Endothelial cell of hepatic sinusoid (primary cell): ENCODE data around the gene SGMS1.

Experiments used
- in situ Hi-C: cut with HindIII; loops from 2 replicates; pipeline ENCODE4 v1.10.0; 2017; ENCODE audit warnings: low sequenced_read_pairs

SGMS1 gene

DNA sequence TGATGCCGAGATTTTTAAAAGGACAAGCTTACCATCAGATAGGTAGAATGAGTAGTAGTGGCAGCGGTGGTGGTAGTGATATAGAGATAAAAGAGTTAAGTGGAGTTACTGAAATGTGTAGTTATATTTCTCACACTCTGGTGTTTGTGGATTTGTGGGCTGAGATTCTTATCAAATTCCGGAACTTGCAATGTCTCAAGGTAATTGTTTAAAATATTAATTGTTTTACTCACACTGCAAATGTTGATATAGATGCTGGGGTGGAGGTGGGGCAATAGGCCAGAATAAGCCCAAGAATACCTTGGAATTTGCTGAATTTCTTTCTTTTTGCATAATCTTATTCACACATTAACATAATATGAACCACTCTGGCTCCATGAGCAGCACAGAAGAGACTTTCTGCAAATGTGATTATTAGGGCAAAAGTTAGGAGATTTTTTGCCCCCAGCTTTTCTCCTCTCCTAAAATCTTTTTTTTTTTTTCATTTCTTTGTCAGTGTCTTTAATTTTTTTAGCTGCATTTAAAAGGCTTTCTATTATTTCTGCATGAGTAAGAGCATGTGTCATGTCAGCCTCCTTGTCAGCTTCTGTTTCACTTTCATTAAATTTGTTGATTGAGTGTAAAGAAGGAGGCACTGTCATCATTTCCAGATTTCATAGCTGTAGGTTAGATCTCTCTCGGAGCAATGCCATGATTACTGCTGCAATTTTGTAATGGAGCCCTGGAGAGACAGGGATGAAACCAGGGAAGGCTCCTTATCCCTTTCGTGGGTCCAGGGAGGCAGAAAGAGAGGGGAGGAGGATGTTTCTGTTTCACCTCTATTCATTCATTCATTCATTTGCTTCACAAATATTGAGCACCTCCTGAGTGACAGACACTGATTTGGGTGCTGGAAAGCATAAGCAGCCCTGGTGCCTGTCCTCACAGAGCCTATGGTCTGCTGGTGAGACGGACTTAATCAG, 13.1 kb upstream of the SGMS1 start:
- in situ Hi-C loops = no loop called here

DNA sequence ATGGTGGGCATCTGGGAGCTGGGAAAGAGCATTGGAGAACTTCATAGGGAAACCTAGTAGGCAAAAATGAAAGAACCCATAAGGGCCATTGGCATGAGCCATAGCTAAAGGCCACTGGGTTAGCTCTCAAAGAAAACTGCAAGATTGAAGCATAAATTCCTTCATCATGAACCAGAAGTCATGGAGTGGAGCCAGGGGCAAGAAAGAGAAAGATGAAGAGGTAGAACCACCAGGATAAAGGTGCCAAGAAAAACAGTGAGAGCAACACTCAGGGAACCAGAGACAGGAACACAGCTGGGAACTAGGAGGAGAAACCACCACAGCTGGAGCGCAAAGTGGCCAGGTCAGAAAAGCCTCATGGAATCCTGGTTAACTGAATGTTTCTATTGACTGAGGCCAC, 11.5 kb upstream of the SGMS1 start:
- in situ Hi-C loops = no loop called here

- in situ Hi-C loops = no loop called here
Observed at GRCh38 chr10:50634479-50634878, 10.7 kb upstream of the SGMS1 start.

DNA sequence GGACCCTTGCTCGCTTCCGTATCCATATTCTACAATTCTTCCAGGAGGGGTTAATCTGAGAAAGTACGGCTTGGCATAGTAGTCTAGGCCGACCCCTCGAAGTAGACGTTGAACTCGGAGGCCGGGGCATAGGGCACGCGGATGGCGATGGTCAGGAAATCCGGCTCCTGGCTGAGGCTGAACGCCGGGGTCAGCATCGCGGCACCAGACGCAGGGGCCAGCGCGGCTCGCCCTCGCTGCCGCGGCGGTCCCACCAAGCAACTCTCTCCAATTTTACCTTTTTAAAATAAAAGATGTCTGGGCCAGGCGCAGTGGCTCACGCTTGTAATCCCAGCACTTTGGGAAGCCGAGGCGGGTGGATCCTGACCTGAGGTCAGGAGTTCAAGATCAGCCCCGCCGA, 7.3 kb upstream of the SGMS1 start:
- in situ Hi-C loops = no loop called here

DNA sequence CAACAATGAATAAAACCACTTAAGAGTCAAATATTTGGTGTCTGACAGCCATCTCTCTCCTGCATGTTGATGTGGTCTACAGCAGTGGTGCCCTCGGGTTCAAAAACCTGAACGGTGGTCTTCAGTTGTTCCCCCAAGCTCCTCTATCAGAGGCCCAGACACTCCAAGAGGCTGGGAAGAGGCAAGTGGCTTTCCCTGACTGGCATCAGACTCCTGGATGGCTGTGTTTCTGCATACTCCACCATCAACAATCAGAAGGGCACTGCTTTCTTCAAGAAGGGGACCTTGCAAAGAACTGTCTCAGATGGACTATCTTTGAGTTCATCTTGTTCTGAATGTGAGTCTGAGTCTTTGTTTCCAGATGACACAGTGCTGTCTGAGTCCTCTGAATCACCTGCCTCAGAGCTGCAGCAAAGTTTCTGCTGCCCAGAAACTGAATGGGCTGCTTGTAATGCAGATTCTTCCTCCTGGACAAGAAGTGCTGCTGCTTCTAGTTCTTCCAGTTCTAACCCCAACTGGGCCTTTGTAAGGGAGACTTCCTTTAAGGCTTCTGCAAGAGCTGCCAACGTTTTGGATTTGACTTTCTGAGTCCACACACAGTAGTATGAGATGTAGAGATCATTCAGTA, 5.9 kb upstream of the SGMS1 start:
- in situ Hi-C loops = no loop called here

DNA sequence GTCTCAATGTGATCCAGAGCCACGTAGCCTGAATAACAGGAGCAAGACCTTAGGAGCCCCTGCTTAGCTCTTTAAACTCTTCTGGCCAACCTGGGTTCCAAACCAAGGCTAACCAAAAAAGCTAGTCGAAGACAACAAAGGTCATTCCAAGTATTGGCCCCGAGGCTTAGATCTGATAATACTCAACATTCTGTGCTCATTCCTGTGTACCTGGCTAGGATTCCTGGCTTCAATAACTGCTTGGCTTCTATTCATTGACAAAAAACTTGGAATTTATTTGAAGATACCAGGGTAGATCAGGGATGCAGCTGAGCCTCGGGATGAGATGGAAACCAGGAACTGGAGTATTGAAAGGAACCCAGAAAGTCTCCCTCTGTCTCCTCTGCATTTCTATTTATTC, 4.1 kb upstream of the SGMS1 start:
- in situ Hi-C loops = no loop called here

DNA sequence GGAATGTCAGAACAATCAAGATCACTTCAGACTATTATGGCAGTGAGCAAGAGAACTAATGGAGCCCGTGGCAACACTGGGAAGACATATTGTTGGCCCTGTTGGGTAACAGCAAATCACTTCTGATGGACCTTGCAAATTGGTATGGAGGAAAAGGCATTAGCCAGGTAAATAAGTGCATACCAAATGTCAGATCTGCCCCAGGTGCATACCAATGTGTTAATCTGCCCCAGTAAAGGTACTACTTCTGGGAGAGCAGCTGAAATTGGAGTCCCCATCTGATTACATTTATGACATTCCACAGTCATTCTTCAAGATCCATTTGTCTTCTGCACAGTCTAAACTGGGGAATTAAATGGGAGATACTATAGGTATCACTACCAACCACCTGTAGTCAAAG, 3.7 kb upstream of the SGMS1 start:
- in situ Hi-C loops = no loop called here

DNA sequence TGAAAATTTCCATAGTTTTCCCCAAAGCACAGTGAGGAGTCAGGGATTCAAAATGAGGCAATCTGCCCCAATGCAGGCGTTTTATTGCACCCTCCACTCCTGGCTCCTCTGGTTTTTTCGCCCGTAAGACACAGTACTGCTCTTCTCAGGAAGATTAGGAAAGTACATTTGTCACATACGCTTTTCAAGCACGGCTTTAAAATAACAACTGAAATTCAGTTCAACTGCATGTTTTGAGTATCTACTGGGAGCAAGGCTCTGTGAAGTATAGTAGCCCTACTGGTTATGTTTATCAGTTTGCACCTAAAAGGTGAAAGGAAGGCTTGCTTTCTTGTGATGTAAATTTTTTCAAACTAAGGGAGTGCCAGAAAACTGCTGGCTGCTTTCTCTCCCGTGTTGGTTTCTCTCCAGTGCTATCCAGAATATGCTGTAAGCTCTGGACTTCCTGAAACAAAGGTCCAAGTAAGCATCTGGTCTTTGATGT, 1.9 kb upstream of the SGMS1 start:
- in situ Hi-C loops = no loop called here

GRCh38 chr10:50624866-50625501, 1.2 kb upstream of the SGMS1 start:
- in situ Hi-C loops = no loop called here

DNA sequence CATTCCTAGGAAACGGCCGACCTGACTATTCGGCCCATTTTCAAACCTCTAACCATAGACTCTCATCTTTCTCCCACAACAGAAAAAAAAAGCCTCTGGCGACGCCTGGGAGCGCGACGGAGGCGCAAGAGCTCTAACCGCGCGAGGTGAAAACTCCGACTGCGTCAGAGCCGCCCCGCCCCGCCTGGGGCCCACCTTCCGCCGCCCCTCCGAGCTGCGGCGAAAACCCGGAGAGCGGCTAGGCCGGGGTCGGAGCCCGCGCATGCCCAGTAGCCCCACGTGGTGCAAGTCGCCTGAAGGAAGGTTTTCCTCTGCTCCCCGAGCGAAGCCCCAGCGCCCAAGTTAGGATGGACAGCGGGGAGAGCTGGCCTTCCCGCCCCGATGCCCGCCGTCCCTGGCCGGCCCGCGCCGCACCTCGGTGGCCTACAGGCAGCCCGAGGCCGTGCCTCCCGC, 683 bp upstream of the SGMS1 start:
- in situ Hi-C loops = no loop called here

GRCh38 chr10:50622706-50623662, 772 bp downstream of the SGMS1 start:
- in situ Hi-C loops = no loop called here

GRCh38 chr10:50621968-50622705, 1.6 kb downstream of the SGMS1 start:
- in situ Hi-C loops = no loop called here

- in situ Hi-C loops = no loop called here
Observed at GRCh38 chr10:50620899-50621298, 2.9 kb downstream of the SGMS1 start.

DNA sequence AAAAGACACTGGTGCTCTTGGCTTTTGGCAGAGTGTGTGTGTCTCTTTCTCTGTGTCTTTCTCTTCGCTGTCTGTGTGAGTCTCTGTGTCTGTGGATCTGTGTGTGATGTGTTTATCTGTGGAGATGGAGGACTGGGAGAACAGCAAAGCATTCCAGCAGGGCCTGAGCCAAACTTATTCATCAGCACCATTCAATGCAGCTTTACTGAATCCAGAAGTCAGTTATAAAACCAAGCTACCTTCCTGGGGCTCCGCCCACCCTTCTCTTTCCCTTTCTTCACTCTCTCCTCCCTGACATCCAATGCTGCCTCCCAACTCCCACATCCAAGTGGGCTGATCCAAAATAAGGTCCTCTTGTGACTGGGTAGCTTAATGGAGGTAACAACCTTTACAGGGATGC, 3.9 kb downstream of the SGMS1 start:
- in situ Hi-C loops = loop anchor here (10.0 kb wide), 1 partner anchor 75 kb away; no protein-coding TSS in a partner anchor

- in situ Hi-C loops = loop anchor here (10.0 kb wide), 1 partner anchor 74 kb away; no protein-coding TSS in a partner anchor
Observed at GRCh38 chr10:50619166-50619565, 4.6 kb downstream of the SGMS1 start.

GRCh38 chr10:50618624-50619023, 5.1 kb downstream of the SGMS1 start:
- in situ Hi-C loops = loop anchor here (10.0 kb wide), 1 partner anchor 74 kb away; no protein-coding TSS in a partner anchor

GRCh38 chr10:50615658-50616057, 8.1 kb downstream of the SGMS1 start:
- in situ Hi-C loops = loop anchor here (10.0 kb wide), 1 partner anchor 71 kb away; no protein-coding TSS in a partner anchor

- in situ Hi-C loops = loop anchor here (5.0 to 10.0 kb wide), 2 partner anchors 37 to 70 kb away; no protein-coding TSS in a partner anchor
Observed at GRCh38 chr10:50614444-50615137, 9.2 kb downstream of the SGMS1 start.
